OCI-LY7 (cell line): ENCODE data around the gene KIF25. TPM values are rescaled to one million over a fixed set of nuclear protein-coding genes. Genes with fewer than 3 reads are reported as not detected.

Source experiments
- BruUV-seq: library from RNA; stranded (reverse); fragments of 400-500 nt; replicated peaks from 2 replicates; lab custom pipeline; 2021; lab: Mats Ljungman, UMichigan
- CTCF ChIA-PET: fragments of 300-600 bp; sonication (Branson Sonifier 250); formaldehyde crosslinking; loops from one replicate; lab custom pipeline; 2022; ENCODE audit warnings: antibody characterized with exemption; ENCODE audit not compliant: unreplicated experiment; lab: Charles Lee
- POLR2A ChIA-PET: fragments of 300-600 bp; sonication (Branson Sonifier 250); formaldehyde crosslinking; loops from one replicate; lab custom pipeline; 2022; ENCODE audit warnings: antibody characterized with exemption; lab: Charles Lee
- DNase-seq: peaks from one replicate; pipeline ENCODE4 v3.0.0-alpha.2; 2015; ENCODE audit warnings: low spot score
- H2AFZ ChIP-seq: fragments of 200-600 bp; sonication (generic), shearing (Covaris generic); 2 replicates; pipeline ENCODE4 v1.6.1; 2014; ENCODE audit warnings: mild to moderate bottlenecking, antibody characterized with exemption, low read length, moderate library complexity
- H3K27ac ChIP-seq: fragments of 200-600 bp; sonication (generic); 2 replicates; pipeline ENCODE4 v1.5.1; 2014; ENCODE audit warnings: mixed run types, low read depth, mild to moderate bottlenecking, moderate library complexity, low read length, inconsistent platforms; ENCODE audit not compliant: poor library complexity, severe bottlenecking
- H3K36me3 ChIP-seq: fragments of 200-600 bp; sonication (generic); 2 replicates; pipeline ENCODE4 v1.6.1; 2014; ENCODE audit warnings: mild to moderate bottlenecking, antibody characterized with exemption, low read length, moderate library complexity, mixed read lengths; ENCODE audit not compliant: insufficient read depth
- H3K4me1 ChIP-seq: fragments of 200-600 bp; sonication (generic); 2 replicates; pipeline ENCODE4 v1.5.1; 2014; ENCODE audit warnings: mild to moderate bottlenecking, low read length; ENCODE audit not compliant: insufficient read depth, poor library complexity, severe bottlenecking
- H3K4me2 ChIP-seq: fragments of 200-600 bp; sonication (generic); 2 replicates; pipeline ENCODE4 v1.6.1; 2014; ENCODE audit warnings: mild to moderate bottlenecking, low read length
- H3K4me3 ChIP-seq: fragments of 200-600 bp; sonication (generic); 2 replicates; pipeline ENCODE4 v1.5.1; 2014; ENCODE audit warnings: mild to moderate bottlenecking, low read depth, low read length; ENCODE audit not compliant: poor library complexity, severe bottlenecking
- H3K79me2 ChIP-seq: fragments of 200-600 bp; sonication (generic); 2 replicates; pipeline ENCODE4 v1.6.1; 2016; ENCODE audit warnings: low read depth, mild to moderate bottlenecking, low read length, moderate library complexity, mixed read lengths; ENCODE audit not compliant: insufficient read depth
- H3K9me2 ChIP-seq: fragments of 200-600 bp; sonication (generic); 2 replicates; pipeline ENCODE4 v1.6.1; 2016; ENCODE audit warnings: mild to moderate bottlenecking, low read length, mixed read lengths; ENCODE audit not compliant: insufficient read depth
- H3K9me3 ChIP-seq: fragments of 200-600 bp; sonication (generic); 2 replicates; pipeline ENCODE4 v1.6.1; 2014; ENCODE audit warnings: mild to moderate bottlenecking, mixed run types, low read length, mixed read lengths
- H4K20me1 ChIP-seq: fragments of 200-600 bp; sonication (generic); 2 replicates; pipeline ENCODE4 v1.6.1; 2014; ENCODE audit warnings: mild to moderate bottlenecking, antibody characterized with exemption, low read length, moderate library complexity, mixed read lengths; ENCODE audit not compliant: insufficient read depth
- CTCF ChIP-seq: fragments of 200-600 bp; sonication (generic); conservative IDR thresholded peaks from 2 replicates; pipeline ENCODE4 v1.5.1; 2014; ENCODE audit warnings: mild to moderate bottlenecking, antibody characterized with exemption, low read length, moderate library complexity, mixed read lengths
- EZH2phosphoT487 ChIP-seq: fragments of 200-600 bp; sonication (generic); IDR thresholded peaks from 2 replicates; pipeline ENCODE4 v1.6.1; 2018; ENCODE audit warnings: low read depth, borderline replicate concordance, mild to moderate bottlenecking, mixed run types, antibody characterized with exemption, low read length, moderate library complexity, mixed read lengths
- intact Hi-C: fragments of 100-400 bp; cut with micrococcal nuclease; formaldehyde crosslinking; loops from one replicate; pipeline ENCODE4 v1.10.0; 2022; ENCODE audit not compliant: unreplicated experiment
- total RNA-seq, 2 experiments: library from RNA; depleted of rRNA in 1 of 2; stranded (reverse); fragments of >200 nt in 1 of 2; shearing (Covaris generic) in 1 of 2; gene quantifications; 2 replicates each; pipeline ENCODE4 v1.2.3, GENCODE V29; 2014 to 2022

The KIF25 gene
- total RNA-seq, 2 experiments from 2014 or later = not detected

- H3K36me3 ChIP-seq = no peaks in the 10 kb centered on the region
- no peaks in the 10 kb centered on the region for H3K4me1 ChIP-seq
- no peaks in the 10 kb centered on the region for H4K20me1 ChIP-seq
- no peak overlapping the region for H3K4me3 ChIP-seq
- DNase-seq = no peak
- CTCF ChIA-PET = no interaction called here
- BruUV-seq = no TSS peak
- POLR2A ChIA-PET = interaction anchor here (0.5 to 0.6 kb wide), 2 partner anchors 267 to 439 kb away, joined by 4 to 9 read pairs; no protein-coding TSS in a partner anchor
- H3K27ac ChIP-seq = no peak overlapping the region
- H3K4me2 ChIP-seq = no peak overlapping the region
- no peak for TF ChIP-seq CTCF
- no peak for TF ChIP-seq EZH2phosphoT487
- intact Hi-C loops = no loop called here
- H3K9me3 ChIP-seq = no peaks in the 10 kb centered on the region
- no peaks in the 10 kb centered on the region for H3K9me2 ChIP-seq
- H2AFZ ChIP-seq = no peak overlapping the region
- no peaks in the 10 kb centered on the region for H3K79me2 ChIP-seq
These were observed 5.3 kb downstream of the KIF25 start for GRCh38 chr6:168002804-168003203.

GRCh38 chr6:168004023-168004422 is 6.6 kb downstream of the KIF25 start:
- no peak for TF ChIP-seq CTCF
- TF ChIP-seq EZH2phosphoT487 = no peak
- no peak overlapping the region for H3K4me3 ChIP-seq
- no peaks in the 10 kb centered on the region for H3K4me1 ChIP-seq
- ChIA-PET CTCF (no interaction called here), POLR2A (no interaction called here)
- no peak overlapping the region for H3K4me2 ChIP-seq
- no peak overlapping the region for H2AFZ ChIP-seq
- intact Hi-C loops = no loop called here
- no peaks in the 10 kb centered on the region for H3K79me2 ChIP-seq
- BruUV-seq = no TSS peak
- DNase-seq = no peak
- no peaks in the 10 kb centered on the region for H3K9me3 ChIP-seq
- H3K27ac ChIP-seq = no peak overlapping the region
- H3K36me3 ChIP-seq = no peaks in the 10 kb centered on the region
- no peaks in the 10 kb centered on the region for H4K20me1 ChIP-seq
- H3K9me2 ChIP-seq = no peaks in the 10 kb centered on the region

GRCh38 chr6:168004945-168005344 is 7.5 kb downstream of the KIF25 start:
- Histone ChIP-seq H4K20me1 (no peaks in the 10 kb centered on the region), H3K4me1 (no peaks in the 10 kb centered on the region), H3K9me2 (no peaks in the 10 kb centered on the region), H3K4me2 (no peak overlapping the region), H3K9me3 (no peaks in the 10 kb centered on the region), H3K79me2 (no peaks in the 10 kb centered on the region), H2AFZ (no peak overlapping the region), H3K4me3 (no peak overlapping the region), H3K27ac (no peak overlapping the region), H3K36me3 (no peaks in the 10 kb centered on the region)
- ChIA-PET CTCF (no interaction called here), POLR2A (no interaction called here)
- TF ChIP-seq EZH2phosphoT487 (no peak), CTCF (no peak)
- BruUV-seq = no TSS peak
- intact Hi-C loops = no loop called here
- no peak for DNase-seq
